HG02759 (cell line): Measurements from ENCODE around the gene ZC3HAV1L.
"Not testable (repeated sequence)": the region's sequence is repeated elsewhere in the genome, so short reads cannot be mapped to it uniquely, and the experiment has no call there.

Source experiments
- ATAC-seq: cut with Tn5 transposase; IDR thresholded peaks from one replicate; pipeline ENCODE4 v1.9.1; 2021; ENCODE audit warnings: mild to moderate bottlenecking, moderate library complexity; ENCODE audit not compliant: unreplicated experiment

Gene ZC3HAV1L

GRCh38 chr7:139022286-139022685 is 13.6 kb downstream of the ZC3HAV1L start:
- no peak for ATAC-seq

GRCh38 chr7:139018910-139019309 is 16.9 kb downstream of the ZC3HAV1L start:
- ATAC-seq: no peak

GRCh38 chr7:139016931-139017511 is 18.8 kb downstream of the ZC3HAV1L start:
- ATAC-seq: peak; percentile 91

GRCh38 chr7:139011373-139011772 is 24.5 kb downstream of the ZC3HAV1L start:
- no peak for ATAC-seq

GRCh38 chr7:139004321-139005090 is 31.3 kb downstream of the ZC3HAV1L start:
- no peak for ATAC-seq

GRCh38 chr7:138999414-138999813 is 36.4 kb downstream of the ZC3HAV1L start:
- no peak for ATAC-seq

- ATAC-seq: no peak
These were observed 43.8 kb downstream of the ZC3HAV1L start for GRCh38 chr7:138992052-138992531.

- ATAC-seq: no peak
These were observed 48.2 kb downstream of the ZC3HAV1L start for GRCh38 chr7:138987686-138988085.

GRCh38 chr7:138982204-138982623 is 53.6 kb downstream of the ZC3HAV1L start:
- no peak for ATAC-seq

- peak; percentile 90 for ATAC-seq
These were observed 54.3 kb downstream of the ZC3HAV1L start, which contains the start of gene KIAA1549 for GRCh38 chr7:138981332-138982203. KIAA1549 (minus strand) TSS chr7:138981389; CDS start chr7:138981269, 120 bp downstream.

GRCh38 chr7:138980563-138981291 is 55.1 kb downstream of the ZC3HAV1L start:
- peak; percentile 56 for ATAC-seq

- no peak for ATAC-seq
These were observed 55.8 kb downstream of the ZC3HAV1L start for GRCh38 chr7:138979988-138980562.

- ATAC-seq: no peak
These were observed 56.4 kb downstream of the ZC3HAV1L start for GRCh38 chr7:138979226-138979979.

- ATAC-seq: no peak
These were observed 57.2 kb downstream of the ZC3HAV1L start for GRCh38 chr7:138978541-138979184.

- not testable (repeated sequence) for ATAC-seq
These were observed 59.7 kb downstream of the ZC3HAV1L start for GRCh38 chr7:138976161-138976560.
